WERI-Rb-1 (cell line): Measurements from ENCODE around the gene BDH2.
A peak's percentile ranks its signal among the peaks of the same experiment; 100 is the strongest.

Source experiments
- DNase-seq: peaks from one replicate; pipeline ENCODE4 v3.0.0-alpha.2; 2020
- H3K27ac ChIP-seq: fragments of 250-450 bp; sonication (Bioruptor Pico); 2 replicates; pipeline ENCODE4 v1.5.1; 2020; ENCODE audit warnings: mild to moderate bottlenecking, moderate library complexity
- H3K27me3 ChIP-seq: fragments of 250-450 bp; sonication (Bioruptor Pico); 2 replicates; pipeline ENCODE4 v1.5.1; 2021; ENCODE audit warnings: mild to moderate bottlenecking, low read depth, moderate library complexity; ENCODE audit not compliant: insufficient read depth, severe bottlenecking
- H3K36me3 ChIP-seq: fragments of 250-450 bp; sonication (Bioruptor Pico); 2 replicates; pipeline ENCODE4 v1.5.1; 2020; ENCODE audit warnings: mild to moderate bottlenecking, moderate library complexity
- H3K4me3 ChIP-seq: 2 replicates; pipeline ENCODE4 v1.5.1; 2011; ENCODE audit warnings: low read depth, mild to moderate bottlenecking, control low read depth, low read length
- H3K9me3 ChIP-seq: fragments of 250-450 bp; sonication (Bioruptor Pico); 2 replicates; pipeline ENCODE4 v1.5.1; 2021; ENCODE audit warnings: mild to moderate bottlenecking, moderate library complexity; ENCODE audit not compliant: severe bottlenecking
- TF ChIP-seq, protein P1 (sequence below): IDR thresholded peaks from 2 replicates; pipeline ENCODE4 v1.5.1; 2011; ENCODE audit warnings: low read depth, mild to moderate bottlenecking, control low read depth, inconsistent platforms, low read length

The BDH2 gene

GRCh38 chr4:103032574-103032973 is 67.1 kb downstream of the BDH2 start:
- DNase-seq = peak; percentile 61
- no peak overlapping the region for H3K4me3 ChIP-seq

DNA sequence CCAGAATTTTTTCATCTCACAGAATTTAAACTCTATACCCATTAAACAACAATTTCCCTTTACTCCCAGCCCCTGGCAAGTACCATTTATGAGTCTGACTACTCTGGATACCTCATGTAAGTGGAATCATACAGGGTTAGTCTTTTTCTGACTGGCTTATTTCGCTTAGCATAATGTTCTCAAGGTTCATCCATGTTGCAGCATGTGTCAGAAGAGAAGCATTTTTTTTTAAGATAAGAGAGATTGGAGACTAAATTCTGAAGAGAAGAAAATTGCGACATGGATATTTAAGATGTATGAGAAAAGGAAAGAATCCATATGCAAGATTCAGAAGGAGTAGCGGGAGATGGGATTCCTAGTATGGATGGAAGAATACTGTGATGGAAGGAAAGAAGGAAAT is 68.8 kb downstream of the BDH2 start:
- H3K4me3 ChIP-seq = no peak overlapping the region
- no peak overlapping the region for H3K27ac ChIP-seq
- no peak for DNase-seq
- no peaks in the 10 kb centered on the region for H3K9me3 ChIP-seq
- H3K27me3 ChIP-seq = no peaks in the 10 kb centered on the region
- TF ChIP-seq, protein P1, sequence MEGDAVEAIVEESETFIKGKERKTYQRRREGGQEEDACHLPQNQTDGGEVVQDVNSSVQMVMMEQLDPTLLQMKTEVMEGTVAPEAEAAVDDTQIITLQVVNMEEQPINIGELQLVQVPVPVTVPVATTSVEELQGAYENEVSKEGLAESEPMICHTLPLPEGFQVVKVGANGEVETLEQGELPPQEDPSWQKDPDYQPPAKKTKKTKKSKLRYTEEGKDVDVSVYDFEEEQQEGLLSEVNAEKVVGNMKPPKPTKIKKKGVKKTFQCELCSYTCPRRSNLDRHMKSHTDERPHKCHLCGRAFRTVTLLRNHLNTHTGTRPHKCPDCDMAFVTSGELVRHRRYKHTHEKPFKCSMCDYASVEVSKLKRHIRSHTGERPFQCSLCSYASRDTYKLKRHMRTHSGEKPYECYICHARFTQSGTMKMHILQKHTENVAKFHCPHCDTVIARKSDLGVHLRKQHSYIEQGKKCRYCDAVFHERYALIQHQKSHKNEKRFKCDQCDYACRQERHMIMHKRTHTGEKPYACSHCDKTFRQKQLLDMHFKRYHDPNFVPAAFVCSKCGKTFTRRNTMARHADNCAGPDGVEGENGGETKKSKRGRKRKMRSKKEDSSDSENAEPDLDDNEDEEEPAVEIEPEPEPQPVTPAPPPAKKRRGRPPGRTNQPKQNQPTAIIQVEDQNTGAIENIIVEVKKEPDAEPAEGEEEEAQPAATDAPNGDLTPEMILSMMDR = no peak
- H3K36me3 ChIP-seq = no peaks in the 10 kb centered on the region

More at GRCh38 chr4:103032574-103032973, 67.1 kb downstream of the BDH2 start:
- no peaks in the 10 kb centered on the region for H3K27me3 ChIP-seq
- no peak overlapping the region for H3K27ac ChIP-seq
- TF ChIP-seq, protein P1 = peak; percentile 93
- H3K9me3 ChIP-seq = peaks cover 2% of the 10 kb centered on the region
- no peaks in the 10 kb centered on the region for H3K36me3 ChIP-seq

DNA sequence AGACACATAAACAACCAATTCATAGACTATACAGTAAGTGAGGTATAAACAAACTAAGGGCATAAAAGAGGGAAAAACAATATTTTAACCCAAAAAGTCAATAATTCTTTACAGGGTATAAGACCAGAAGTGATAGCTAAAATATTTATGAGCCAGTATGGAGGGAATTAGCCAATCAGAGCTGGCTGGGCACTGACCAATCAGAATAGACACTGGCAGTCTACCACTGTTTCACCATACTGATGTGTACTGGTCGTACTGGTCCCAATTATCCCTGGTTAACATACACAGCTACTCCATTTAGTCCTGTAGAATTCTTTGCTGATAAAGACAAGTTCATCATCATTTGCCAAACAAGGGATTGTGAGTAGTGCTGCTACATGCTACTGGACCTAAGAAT is 70.3 kb downstream of the BDH2 start:
- TF ChIP-seq, protein P1 = no peak
- Histone ChIP-seq H3K9me3 (no peaks in the 10 kb centered on the region), H3K36me3 (no peaks in the 10 kb centered on the region), H3K4me3 (no peak overlapping the region), H3K27me3 (no peaks in the 10 kb centered on the region), H3K27ac (no peak overlapping the region)
- no peak for DNase-seq
